HepG2 (cell line): ENCODE measurements around the gene MYD88. TPM values are rescaled to one million over a fixed set of nuclear protein-coding genes. Genes with fewer than 3 reads are reported as not detected.
A peak's percentile ranks its signal among the peaks of the same experiment; 100 is the strongest.

Experiments used
- GZF1 ChIP-seq: sonication (generic); formaldehyde crosslinking; IDR thresholded peaks from 2 replicates; pipeline ENCODE4 v1.5.1; 2020; ENCODE audit warnings: mild to moderate bottlenecking, missing genetic modification reagents
- JUN ChIP-seq: sonication (generic); formaldehyde crosslinking; IDR thresholded peaks from 2 replicates; pipeline ENCODE4 v1.4.0; 2020; ENCODE audit warnings: mild to moderate bottlenecking, missing genetic modification reagents
- MYC ChIP-seq: sonication (generic); formaldehyde crosslinking; IDR thresholded peaks from 2 replicates; pipeline ENCODE4 v1.9.0; 2021; ENCODE audit warnings: missing genetic modification reagents, borderline replicate concordance
- PHF21A ChIP-seq: sonication (generic); formaldehyde crosslinking; IDR thresholded peaks from 2 replicates; pipeline ENCODE4 v1.5.0; 2020; ENCODE audit warnings: mild to moderate bottlenecking, missing genetic modification reagents
- RBFOX2 ChIP-seq: fragments of 200-400 bp; formaldehyde crosslinking; IDR thresholded peaks from 2 replicates; pipeline ENCODE4 v1.6.1; 2017; ENCODE audit warnings: low read depth, mild to moderate bottlenecking, low read length
- RBM22 ChIP-seq: fragments of 200-400 bp; formaldehyde crosslinking; optimal IDR thresholded peaks from 2 replicates; pipeline ENCODE3; 2017; ENCODE audit warnings: mild to moderate bottlenecking, low read length, moderate library complexity
- RXRB ChIP-seq: IDR thresholded peaks from 2 replicates; pipeline ENCODE4 v1.6.1; 2016; ENCODE audit warnings: borderline replicate concordance, missing genetic modification reagents, missing compliant biosample characterization
- ZBTB43 ChIP-seq: sonication (generic); formaldehyde crosslinking; conservative IDR thresholded peaks from 2 replicates; pipeline ENCODE4 v1.4.0; 2020; ENCODE audit warnings: missing genetic modification reagents
- ZFX ChIP-seq: sonication (generic); formaldehyde crosslinking; IDR thresholded peaks from 2 replicates; pipeline ENCODE4 v1.4.0; 2020; ENCODE audit warnings: mild to moderate bottlenecking, low read depth, missing genetic modification reagents, moderate library complexity
- ZNF10 ChIP-seq: sonication (generic); formaldehyde crosslinking; IDR thresholded peaks from 2 replicates; pipeline ENCODE4 v1.4.0; 2020; ENCODE audit warnings: mild to moderate bottlenecking, low read depth, missing genetic modification reagents, borderline replicate concordance
- ZNF121 ChIP-seq: sonication (generic); formaldehyde crosslinking; IDR thresholded peaks from 2 replicates; pipeline ENCODE4 v1.5.0; 2020; ENCODE audit warnings: mild to moderate bottlenecking, missing genetic modification reagents
- ZNF33B ChIP-seq: sonication (generic); formaldehyde crosslinking; IDR thresholded peaks from 2 replicates; pipeline ENCODE4 v1.5.1; 2020; ENCODE audit warnings: mild to moderate bottlenecking, missing genetic modification reagents
- ZNF34 ChIP-seq: sonication (generic); formaldehyde crosslinking; IDR thresholded peaks from 2 replicates; pipeline ENCODE4 v1.4.0; 2020; ENCODE audit warnings: mild to moderate bottlenecking, missing genetic modification reagents, borderline replicate concordance
- ZNF446 ChIP-seq: sonication (generic); formaldehyde crosslinking; IDR thresholded peaks from 2 replicates; pipeline ENCODE4 v1.5.0; 2020; ENCODE audit warnings: mild to moderate bottlenecking, missing genetic modification reagents
- ZNF460 ChIP-seq: sonication (generic); formaldehyde crosslinking; IDR thresholded peaks from 2 replicates; pipeline ENCODE4 v1.5.1; 2020; ENCODE audit warnings: missing genetic modification reagents, mild to moderate bottlenecking, borderline replicate concordance
- ZNF629 ChIP-seq: sonication (generic); formaldehyde crosslinking; conservative IDR thresholded peaks from 2 replicates; pipeline ENCODE4 v1.5.0; 2020; ENCODE audit warnings: missing genetic modification reagents
- ZNF747 ChIP-seq: sonication (generic); formaldehyde crosslinking; IDR thresholded peaks from 2 replicates; pipeline ENCODE4 v1.8.1; 2023; ENCODE audit warnings: missing genetic modification reagents, mild to moderate bottlenecking, borderline replicate concordance
- polyA plus RNA-seq, 8 experiments: library from polyadenylated mRNA; depleted of rRNA in 3 of 8; stranded (reverse) in 7 of 8; unstranded in 1 of 8; fragments of >200 nt; fragmentation: Illumina TruSeq in 4 of 8; extraction: Trizol in 4 of 8; gene quantifications; 2 replicates each; pipeline versions ENCODE4 v1.2.1 to v1.2.3, GENCODE V29; 2011 to 2016; ENCODE audit warnings: low read depth in 4 of 8, missing spikeins in 1 of 8, mixed read lengths in 1 of 8; ENCODE audit not compliant: insufficient read depth in 1 of 8
- total RNA-seq, 5 experiments: library from RNA; depleted of rRNA; stranded (reverse); fragments of >200 nt; fragmentation: Illumina TruSeq; extraction: Trizol; gene quantifications; 2 replicates each; pipeline ENCODE4 v1.2.3, GENCODE V29; 2016; ENCODE audit warnings: low read depth in 1 of 5
- TF ChIP-seq, protein P1 (sequence below): IDR thresholded peaks from 2 replicates; pipeline ENCODE4 v1.6.1; 2016
- TF ChIP-seq, protein P2 (sequence below): sonication (generic); formaldehyde crosslinking; IDR thresholded peaks from 2 replicates; pipeline ENCODE4 v1.8.0; 2022; ENCODE audit warnings: mild to moderate bottlenecking, missing genetic modification reagents, borderline replicate concordance
- TF ChIP-seq, protein P3 (sequence below): sonication (generic); IDR thresholded peaks from 2 replicates; pipeline ENCODE4 v1.6.1; 2016; ENCODE audit warnings: low read depth, borderline replicate concordance
- TF ChIP-seq, protein P4 (sequence below), 2 experiments: sonication (generic) in 1 of 2; formaldehyde crosslinking in 1 of 2; IDR thresholded peaks; 2 replicates each; pipeline versions ENCODE4 v1.4.0 to v1.6.1; 2018 to 2020; ENCODE audit warnings: missing genetic modification reagents in 2 of 2, borderline replicate concordance in 1 of 2, low read depth in 1 of 2, mild to moderate bottlenecking in 1 of 2, missing biosample characterization in 1 of 2

MYD88 gene
- total and polyA plus RNA-seq, 2 of the 13 experiments (the other 11 are each of a cell fraction or from before 2014, with no cell fraction given) = 7.6 to 32.7 TPM

DNA sequence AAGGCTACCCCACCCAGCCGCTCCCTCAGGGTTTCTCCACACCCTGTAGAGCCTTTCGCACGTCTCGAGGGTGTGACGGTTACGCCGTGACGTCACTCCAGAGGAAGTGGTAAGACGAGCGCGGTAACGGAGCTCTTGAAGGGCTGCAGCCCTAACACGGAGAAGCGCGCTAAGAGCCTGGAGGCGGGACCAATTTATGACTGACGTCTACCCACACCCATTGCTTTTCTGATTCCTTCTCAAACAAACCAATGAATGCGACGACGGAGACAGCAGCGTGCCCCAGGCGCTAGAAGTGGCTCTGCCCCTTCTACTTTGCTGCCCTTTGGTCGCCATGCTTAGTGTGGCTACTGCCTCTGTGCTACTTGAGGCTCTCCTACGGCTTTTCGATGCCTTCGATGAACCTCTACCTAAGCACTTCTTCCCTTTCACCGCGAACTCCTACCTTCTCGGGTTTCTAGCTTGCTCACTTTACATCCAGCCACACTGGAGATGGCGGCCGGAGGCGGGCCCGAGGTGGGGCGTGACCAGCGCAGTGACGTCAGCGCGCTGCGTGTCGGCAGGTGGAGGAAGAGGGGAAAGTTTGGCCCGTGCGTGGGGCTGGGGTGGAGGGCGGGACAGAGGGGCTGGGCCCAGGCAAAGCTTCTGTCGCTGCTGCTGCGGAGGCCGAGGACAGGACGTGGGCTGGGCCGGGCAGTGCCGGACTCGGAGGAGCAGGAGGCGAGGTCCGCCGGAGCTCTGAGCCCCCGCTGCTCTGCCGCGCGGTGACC is 26.7 kb downstream of the MYD88 start, which contains the start of gene OXSR1 (continued):
- TF ChIP-seq RXRB (CRISPR knock-in tag) = peak; percentile 78
- TF ChIP-seq, protein P1, sequence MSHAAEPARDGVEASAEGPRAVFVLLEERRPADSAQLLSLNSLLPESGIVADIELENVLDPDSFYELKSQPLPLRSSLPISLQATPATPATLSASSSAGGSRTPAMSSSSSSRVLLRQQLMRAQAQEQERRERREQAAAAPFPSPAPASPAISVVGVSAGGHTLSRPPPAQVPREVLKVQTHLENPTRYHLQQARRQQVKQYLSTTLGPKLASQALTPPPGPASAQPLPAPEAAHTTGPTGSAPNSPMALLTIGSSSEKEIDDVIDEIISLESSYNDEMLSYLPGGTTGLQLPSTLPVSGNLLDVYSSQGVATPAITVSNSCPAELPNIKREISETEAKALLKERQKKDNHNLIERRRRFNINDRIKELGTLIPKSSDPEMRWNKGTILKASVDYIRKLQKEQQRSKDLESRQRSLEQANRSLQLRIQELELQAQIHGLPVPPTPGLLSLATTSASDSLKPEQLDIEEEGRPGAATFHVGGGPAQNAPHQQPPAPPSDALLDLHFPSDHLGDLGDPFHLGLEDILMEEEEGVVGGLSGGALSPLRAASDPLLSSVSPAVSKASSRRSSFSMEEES (CRISPR knock-in tag) = peak; percentile 31; the same call in 1 of the 2 replicates
- TF ChIP-seq ZFX (CRISPR knock-in tag) = peak; percentile 88
- peak; percentile 73 for TF ChIP-seq MYC (CRISPR knock-in tag)
- peak; percentile 87 for TF ChIP-seq ZNF121 (CRISPR knock-in tag)
- TF ChIP-seq ZBTB43 (CRISPR knock-in tag) = 0 out of 2 replicates have a peak, but pooled peaks have one; percentile 23
- 0 out of 2 replicates have a peak, but pooled peaks have one; percentile 11 for TF ChIP-seq ZNF629
- TF ChIP-seq, protein P2, sequence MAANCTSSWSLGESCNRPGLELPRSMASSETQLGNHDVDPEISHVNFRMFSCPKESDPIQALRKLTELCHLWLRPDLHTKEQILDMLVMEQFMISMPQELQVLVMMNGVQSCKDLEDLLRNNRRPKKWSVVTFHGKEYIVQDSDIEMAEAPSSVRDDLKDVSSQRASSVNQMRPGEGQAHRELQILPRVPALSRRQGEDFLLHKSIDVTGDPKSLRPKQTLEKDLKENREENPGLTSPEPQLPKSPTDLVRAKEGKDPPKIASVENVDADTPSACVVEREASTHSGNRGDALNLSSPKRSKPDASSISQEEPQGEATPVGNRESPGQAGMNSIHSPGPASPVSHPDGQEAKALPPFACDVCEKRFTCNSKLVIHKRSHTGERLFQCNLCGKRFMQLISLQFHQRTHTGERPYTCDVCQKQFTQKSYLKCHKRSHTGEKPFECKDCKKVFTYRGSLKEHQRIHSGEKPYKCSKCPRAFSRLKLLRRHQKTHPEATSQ (CRISPR knock-in tag) = peak; percentile 17; the same call in 1 of the 2 replicates
- peak; percentile 32; the same call in 1 of the 2 replicates for TF ChIP-seq ZNF446
- TF ChIP-seq ZNF33B = no peak; the same call in 1 of the 2 replicates
- TF ChIP-seq GZF1 (CRISPR knock-in tag) = no peak
- TF ChIP-seq JUN (CRISPR knock-in tag) = no peak
- TF ChIP-seq ZNF747 (CRISPR knock-in tag) = 0 out of 2 replicates have a peak, but pooled peaks have one; percentile 60
- peak; percentile 90 for TF ChIP-seq RBFOX2
- TF ChIP-seq, protein P3, sequence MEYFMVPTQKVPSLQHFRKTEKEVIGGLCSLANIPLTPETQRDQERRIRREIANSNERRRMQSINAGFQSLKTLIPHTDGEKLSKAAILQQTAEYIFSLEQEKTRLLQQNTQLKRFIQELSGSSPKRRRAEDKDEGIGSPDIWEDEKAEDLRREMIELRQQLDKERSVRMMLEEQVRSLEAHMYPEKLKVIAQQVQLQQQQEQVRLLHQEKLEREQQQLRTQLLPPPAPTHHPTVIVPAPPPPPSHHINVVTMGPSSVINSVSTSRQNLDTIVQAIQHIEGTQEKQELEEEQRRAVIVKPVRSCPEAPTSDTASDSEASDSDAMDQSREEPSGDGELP = peak; percentile 62; the same call in 1 of the 2 replicates
- TF ChIP-seq RBM22 = no peak
- 0 out of 2 replicates have a peak, but pooled peaks have one; percentile 79 for TF ChIP-seq ZNF34 (CRISPR knock-in tag)
- no peak for TF ChIP-seq ZNF10 (CRISPR knock-in tag)
- TF ChIP-seq PHF21A (CRISPR knock-in tag) = peak; percentile 44; the same call in 1 of the 2 replicates
- TF ChIP-seq, protein P4, sequence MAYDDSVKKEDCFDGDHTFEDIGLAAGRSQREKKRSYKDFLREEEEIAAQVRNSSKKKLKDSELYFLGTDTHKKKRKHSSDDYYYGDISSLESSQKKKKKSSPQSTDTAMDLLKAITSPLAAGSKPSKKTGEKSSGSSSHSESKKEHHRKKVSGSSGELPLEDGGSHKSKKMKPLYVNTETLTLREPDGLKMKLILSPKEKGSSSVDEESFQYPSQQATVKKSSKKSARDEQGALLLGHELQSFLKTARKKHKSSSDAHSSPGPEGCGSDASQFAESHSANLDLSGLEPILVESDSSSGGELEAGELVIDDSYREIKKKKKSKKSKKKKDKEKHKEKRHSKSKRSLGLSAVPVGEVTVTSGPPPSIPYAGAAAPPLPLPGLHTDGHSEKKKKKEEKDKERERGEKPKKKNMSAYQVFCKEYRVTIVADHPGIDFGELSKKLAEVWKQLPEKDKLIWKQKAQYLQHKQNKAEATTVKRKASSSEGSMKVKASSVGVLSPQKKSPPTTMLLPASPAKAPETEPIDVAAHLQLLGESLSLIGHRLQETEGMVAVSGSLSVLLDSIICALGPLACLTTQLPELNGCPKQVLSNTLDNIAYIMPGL (CRISPR knock-in tag; IDR thresholded peaks at IDR 0.05; ENCODE audit: borderline replicate concordance in 1 of 2, low read depth in 1 of 2) = peak in 1 of 2 experiments; percentile 82; a peak in 3 of 4 replicates
- TF ChIP-seq ZNF460 (CRISPR knock-in tag) = peak; percentile 45; the same call in 1 of the 2 replicates
